Uterus (tissue), 2 donors: ENCODE results near the gene SRPK3.

Experiments used
- POLR2A ChIP-seq, 2 donors: fragments of 450-650 bp; IDR thresholded peaks; one replicate each; pipeline ENCODE4 v1.6.1; 2016; ENCODE audit warnings: antibody characterized with exemption in 2 of 2, mild to moderate bottlenecking in 1 of 2, moderate library complexity in 1 of 2
- TF ChIP-seq, protein P1 (sequence below), 4 experiments: fragments of 200-600 bp in 2 of 4; fragments of 450-650 bp in 2 of 4; sonication (generic) in 2 of 4; IDR thresholded peaks; one replicate each; pipeline ENCODE4 v1.5.1; 2016 to 2019; ENCODE audit warnings: antibody characterized with exemption in 4 of 4, mild to moderate bottlenecking in 2 of 4, moderate library complexity in 1 of 4

- TF ChIP-seq, protein P1, sequence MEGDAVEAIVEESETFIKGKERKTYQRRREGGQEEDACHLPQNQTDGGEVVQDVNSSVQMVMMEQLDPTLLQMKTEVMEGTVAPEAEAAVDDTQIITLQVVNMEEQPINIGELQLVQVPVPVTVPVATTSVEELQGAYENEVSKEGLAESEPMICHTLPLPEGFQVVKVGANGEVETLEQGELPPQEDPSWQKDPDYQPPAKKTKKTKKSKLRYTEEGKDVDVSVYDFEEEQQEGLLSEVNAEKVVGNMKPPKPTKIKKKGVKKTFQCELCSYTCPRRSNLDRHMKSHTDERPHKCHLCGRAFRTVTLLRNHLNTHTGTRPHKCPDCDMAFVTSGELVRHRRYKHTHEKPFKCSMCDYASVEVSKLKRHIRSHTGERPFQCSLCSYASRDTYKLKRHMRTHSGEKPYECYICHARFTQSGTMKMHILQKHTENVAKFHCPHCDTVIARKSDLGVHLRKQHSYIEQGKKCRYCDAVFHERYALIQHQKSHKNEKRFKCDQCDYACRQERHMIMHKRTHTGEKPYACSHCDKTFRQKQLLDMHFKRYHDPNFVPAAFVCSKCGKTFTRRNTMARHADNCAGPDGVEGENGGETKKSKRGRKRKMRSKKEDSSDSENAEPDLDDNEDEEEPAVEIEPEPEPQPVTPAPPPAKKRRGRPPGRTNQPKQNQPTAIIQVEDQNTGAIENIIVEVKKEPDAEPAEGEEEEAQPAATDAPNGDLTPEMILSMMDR (IDR thresholded peaks at IDR 0.05), result no peak
- no peak for TF ChIP-seq POLR2A (IDR thresholded peaks at IDR 0.05)
Observed at GRCh38 chrX:153782313-153782712, 1.5 kb downstream of the SRPK3 start.
